Urothelium cell line (cell line): Measurements from ENCODE around the gene PUS7.
"Not testable (repeated sequence)": the region's sequence is repeated elsewhere in the genome, so short reads cannot be mapped to it uniquely, and the experiment has no call there.

Experiments used
- DNase-seq: peaks from one replicate; pipeline ENCODE4 v3.0.0; 2011; ENCODE audit warnings: low spot score, mixed read lengths
- FAIRE-seq: peaks from 2 replicates; lab custom pipeline; 2011; peaks lifted over from hg19 to GRCh38; lab: Jason Lieb, UNC

PUS7 gene

GRCh38 chr7:105497016-105497415 lies 25.1 kb downstream of the PUS7 start:
- FAIRE-seq (no peak), DNase-seq (no peak)

GRCh38 chr7:105496521-105496920 lies 25.6 kb downstream of the PUS7 start:
- FAIRE-seq (no peak), DNase-seq (no peak)

- FAIRE-seq (no peak), DNase-seq (no peak)
These were observed 28.2 kb downstream of the PUS7 start for GRCh38 chr7:105493923-105494315.

- DNase-seq (no peak), FAIRE-seq (no peak)
These were observed 28.7 kb downstream of the PUS7 start for GRCh38 chr7:105493196-105493922.

- no peak for DNase-seq
- no peak for FAIRE-seq
These were observed 32.7 kb downstream of the PUS7 start for GRCh38 chr7:105489409-105489808.

GRCh38 chr7:105487579-105488571 lies 34.2 kb downstream of the PUS7 start:
- DNase-seq, result peak; percentile 40
- FAIRE-seq, result no peak

- DNase-seq (no peak), FAIRE-seq (no peak)
These were observed 41.1 kb downstream of the PUS7 start for GRCh38 chr7:105480931-105481330.

GRCh38 chr7:105478606-105479005 lies 43.5 kb downstream of the PUS7 start:
- FAIRE-seq (no peak), DNase-seq (no peak)

- no peak for DNase-seq
- FAIRE-seq, result no peak
These were observed 44.2 kb downstream of the PUS7 start for GRCh38 chr7:105477908-105478307.

GRCh38 chr7:105474045-105474444 lies 48.0 kb downstream of the PUS7 start:
- DNase-seq, result no peak
- FAIRE-seq, result no peak

GRCh38 chr7:105473163-105473562 lies 48.9 kb downstream of the PUS7 start:
- no peak for DNase-seq
- no peak for FAIRE-seq

GRCh38 chr7:105470846-105471245 lies 51.2 kb downstream of the PUS7 start:
- no peak for FAIRE-seq

GRCh38 chr7:105470090-105470489 lies 52.0 kb downstream of the PUS7 start:
- FAIRE-seq (no peak), DNase-seq (no peak)

More at GRCh38 chr7:105470846-105471245, 51.2 kb downstream of the PUS7 start:
- no peak for DNase-seq

GRCh38 chr7:105462765-105463420 lies 59.2 kb downstream of the PUS7 start:
- FAIRE-seq (no peak), DNase-seq (no peak)

- FAIRE-seq (no peak), DNase-seq (no peak)
These were observed 60.6 kb downstream of the PUS7 start for GRCh38 chr7:105461518-105461917.

- no peak for FAIRE-seq
- no peak for DNase-seq
These were observed 64.3 kb downstream of the PUS7 start for GRCh38 chr7:105457619-105458225.

- FAIRE-seq, result no peak
- DNase-seq, result no peak
These were observed 67.2 kb downstream of the PUS7 start for GRCh38 chr7:105454921-105455320.

GRCh38 chr7:105454095-105454747 lies 67.8 kb downstream of the PUS7 start:
- DNase-seq, result no peak
- FAIRE-seq, result no peak

- DNase-seq (no peak), FAIRE-seq (no peak)
These were observed 70.0 kb downstream of the PUS7 start for GRCh38 chr7:105452085-105452484.

- FAIRE-seq, DNase-seq: not testable (repeated sequence)
These were observed 71.2 kb downstream of the PUS7 start for GRCh38 chr7:105450870-105451269.
